Pancreas (tissue), 10 donors: ENCODE measurements around the gene YKT6. TPM values are rescaled to one million over a fixed set of nuclear protein-coding genes. Genes with fewer than 3 reads are reported as not detected.

Source experiments
- ATAC-seq, 4 donors: fragments of 200-7000 bp; cut with Tn5 transposase; one replicate each; pipeline versions ENCODE4 v1.8.0 to v1.9.1; 2020; ENCODE audit warnings: mild to moderate bottlenecking in 4 of 4, moderate library complexity in 4 of 4
- DNase-seq, 6 donors: peaks; one replicate each; pipeline ENCODE4 v3.0.0-alpha.2; 2020
- FAIRE-seq: peaks from 2 replicates; lab custom pipeline; 2012; peaks lifted over from hg19 to GRCh38; lab: Jason Lieb, UNC
- H3K27ac ChIP-seq, 4 donors: fragments of 200-600 bp; sonication (generic); 1 replicate in 3 of 4; 2 replicates in 1 of 4; pipeline versions ENCODE4 v1.5.0 to v1.8.0; 2020
- H3K27me3 ChIP-seq, 4 donors: fragments of 200-600 bp; one replicate each; pipeline ENCODE4 v1.8.0; 2021
- H3K36me3 ChIP-seq, 3 donors: fragments of 200-600 bp; sonication (generic) in 1 of 3; one replicate each; pipeline versions ENCODE4 v1.5.0 to v1.8.0; 2020 to 2021
- H3K4me1 ChIP-seq, 3 donors: fragments of 200-600 bp; one replicate each; pipeline ENCODE4 v1.8.0; 2021
- H3K4me3 ChIP-seq, 4 donors: fragments of 200-600 bp; sonication (generic) in 2 of 4; one replicate each; pipeline versions ENCODE4 v1.5.0 to v1.8.0; 2020 to 2021
- H3K9me3 ChIP-seq, 4 donors: fragments of 200-600 bp; one replicate each; pipeline ENCODE4 v1.8.0; 2021
- CTCF ChIP-seq, 4 donors: fragments of 200-600 bp; sonication (generic) in 3 of 4; IDR thresholded peaks; one replicate each; pipeline versions ENCODE4 v1.5.0 to v1.8.0; 2021; ENCODE audit warnings: antibody characterized with exemption in 4 of 4
- WGBS, 2 donors: extraction: QIAGEN DNeasy Blood & Tissue Kit; methylation state at CpG; one replicate each; pipeline ENCODE4 v1.1.7; 2013; 5-methylcytosine and 5-hydroxymethylcytosine counted together
- intact Hi-C, 3 donors: fragments of 100-400 bp; cut with DNase I; formaldehyde crosslinking; loops; one replicate each; pipeline versions ENCODE4 v1.11.1 to v1.14.2; 2022
- polyA plus RNA-seq, 2 donors: library from polyadenylated mRNA; stranded (reverse); fragments of 200-250 nt; gene quantifications; one replicate each; pipeline ENCODE4 v1.2.3, GENCODE V29; 2013
- total RNA-seq, 6 donors: library from RNA; stranded (reverse); fragmentation: NEBNext Ultra II Directional in 4 of 6; extraction: Animal tissue kit (Norgen Biotek cat#: 25700) in 4 of 6; gene quantifications; one replicate each; pipeline versions ENCODE4 v1.2.1 to v1.2.4, GENCODE V29; 2021 to 2023
- donor health status: healthy with polysubstance abuse.
- donor health status: DM: no; HTN: no; CAD: no; lungs with moderate emphysema.
- donor health status: DM: no; HTN: no; CAD: no.
- donor health status: control.
- donor health status: control.
- donor health status: Bipolar disorder and iron deficiency.
- donor health status: DM: yes; HTN: yes; CAD: no.
- donor health status: DM: no; HTN: no; CAD: no.
- donor health status: DM: no; HTN: no; CAD: no.
- donor health status: DM: yes; HTN: yes; CAD: no.

Gene YKT6
- 10 to 100 TPM; 33.4 to 48.7 (median 38.8) TPM for total RNA-seq
- polyA plus RNA-seq: 10 to 100 TPM; 27.7 to 31.3 TPM

GRCh38 chr7:44200699-44201461 is at the start of gene YKT6:
YKT6 (plus strand) TSS chr7:44200978; CDS start chr7:44201136, 158 bp downstream.
- peak; percentile 43 to 47 (median 44) for TF ChIP-seq CTCF (IDR thresholded peaks at IDR 0.05)
- peak within 1 kb of the TSS; percentile 32 to 60 (median 52) for H3K27ac ChIP-seq
- ATAC-seq (peak; percentile 99 to 100 (median 100)), FAIRE-seq (no peak), DNase-seq (peak; percentile 92 to 97 (median 95))
- intact Hi-C loops: no loop called here
- H3K4me3 ChIP-seq: peak within 1 kb of the TSS; percentile 64 to 95 (median 80)
- H3K4me1 ChIP-seq: peaks cover 9 to 10% (median 10%) of the 10 kb centered on the region in 3 donors
- no peaks in the 10 kb centered on the region for H3K27me3 ChIP-seq
- H3K36me3 ChIP-seq: peaks cover 0 to 15% (median 0%) of the 10 kb centered on the region in 3 donors
- 0% methylated on average over 43 to 58 of the region's 58 CpGs for WGBS, 2 donors
- H3K9me3 ChIP-seq: no peaks in the 10 kb centered on the region

GRCh38 chr7:44151956-44152355 is 48.8 kb upstream of the YKT6 start:
- Histone ChIP-seq H3K9me3 (no peaks in the 10 kb centered on the region), H3K36me3 (no peaks in the 10 kb centered on the region), H3K27ac (no peak overlapping the region), H3K4me1 (no peaks in the 10 kb centered on the region), H3K4me3 (no peak overlapping the region), H3K27me3 (no peaks in the 10 kb centered on the region)
- 84 to 90% methylated on average over 9 of the region's 9 CpGs for WGBS, 2 donors
- DNase-seq: peak in 1 of 6 donors; percentile 55
- ATAC-seq: no peak
- intact Hi-C loops: no loop called here
- no peak for FAIRE-seq
- TF ChIP-seq CTCF (IDR thresholded peaks at IDR 0.05): no peak

GRCh38 chr7:44152971-44153947 is 47.5 kb upstream of the YKT6 start:
- 74 to 75% methylated on average over 22 of the region's 22 CpGs for WGBS, 2 donors
- intact Hi-C loops: no loop called here
- H3K4me3 ChIP-seq: no peak overlapping the region
- no peaks in the 10 kb centered on the region for H3K27me3 ChIP-seq
- H3K27ac ChIP-seq: no peak overlapping the region
- H3K4me1 ChIP-seq: no peaks in the 10 kb centered on the region
- no peaks in the 10 kb centered on the region for H3K36me3 ChIP-seq
- TF ChIP-seq CTCF (IDR thresholded peaks at IDR 0.05): no peak
- FAIRE-seq (no peak), DNase-seq (peak in 2 of 6 donors; percentile 11 to 67), ATAC-seq (peak in 2 of 4 donors; percentile 26 to 43)
- no peaks in the 10 kb centered on the region for H3K9me3 ChIP-seq

GRCh38 chr7:44153948-44154335 is 46.8 kb upstream of the YKT6 start:
- intact Hi-C loops: no loop called here
- ATAC-seq (no peak), FAIRE-seq (no peak), DNase-seq (no peak)
- 80 to 84% methylated on average over 5 of the region's 5 CpGs for WGBS, 2 donors
- TF ChIP-seq CTCF (IDR thresholded peaks at IDR 0.05): no peak
- H3K27me3 ChIP-seq: no peaks in the 10 kb centered on the region
- H3K27ac ChIP-seq: no peak overlapping the region
- H3K9me3 ChIP-seq: no peaks in the 10 kb centered on the region
- H3K36me3 ChIP-seq: no peaks in the 10 kb centered on the region
- H3K4me1 ChIP-seq: no peaks in the 10 kb centered on the region
- H3K4me3 ChIP-seq: no peak overlapping the region
